Lung microvascular endothelial cell (primary cell): ENCODE results near the gene CDC26. TPM values are rescaled to one million over a fixed set of nuclear protein-coding genes. Genes with fewer than 3 reads are reported as not detected.
"Not testable (repeated sequence)": the region's sequence is repeated elsewhere in the genome, so short reads cannot be mapped to it uniquely, and the experiment has no call there.

Experiments used
- DNase-seq, 2 donors: peaks; one replicate each; pipeline versions ENCODE4 v3.0.0 to v3.0.0-alpha.2; 2010; ENCODE audit warnings: low read depth in 2 of 2
- total RNA-seq: library from RNA; depleted of rRNA; stranded (reverse); fragments of >200 nt; gene quantifications from 2 replicates; pipeline ENCODE4 v1.2.1, GENCODE V29; 2014

CDC26 gene
- total RNA-seq, 1 donor from 2014 or later, result 33.7 TPM

DNA sequence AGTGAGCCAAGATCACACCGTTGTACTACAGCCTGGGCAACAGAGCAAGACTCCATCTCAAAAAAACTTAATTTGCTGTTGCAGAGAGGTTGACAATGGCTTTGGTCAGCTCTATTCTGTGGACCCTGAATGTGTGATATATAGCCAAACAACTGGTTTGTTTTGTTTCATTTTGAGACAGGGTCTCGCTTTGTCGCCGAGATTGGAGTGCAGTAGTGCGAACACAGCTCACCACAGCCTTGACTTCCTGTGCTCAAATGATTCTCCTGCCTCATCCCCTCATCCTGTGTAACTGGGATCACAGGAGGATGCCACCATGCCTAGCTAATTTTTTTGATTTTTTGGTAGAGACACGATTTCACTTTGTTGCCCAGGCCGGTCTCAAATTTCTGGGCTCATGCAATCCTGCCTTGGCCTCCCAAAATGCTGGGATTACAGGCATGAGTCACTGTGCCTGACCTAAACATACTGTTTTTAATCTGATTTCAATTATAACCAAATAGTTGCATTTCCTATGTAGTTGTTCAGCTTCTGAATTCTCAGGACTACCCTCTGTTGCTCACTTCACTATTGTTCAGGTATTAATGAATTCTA is 18.0 kb upstream of the CDC26 start:
- DNase-seq, result no peak

DNA sequence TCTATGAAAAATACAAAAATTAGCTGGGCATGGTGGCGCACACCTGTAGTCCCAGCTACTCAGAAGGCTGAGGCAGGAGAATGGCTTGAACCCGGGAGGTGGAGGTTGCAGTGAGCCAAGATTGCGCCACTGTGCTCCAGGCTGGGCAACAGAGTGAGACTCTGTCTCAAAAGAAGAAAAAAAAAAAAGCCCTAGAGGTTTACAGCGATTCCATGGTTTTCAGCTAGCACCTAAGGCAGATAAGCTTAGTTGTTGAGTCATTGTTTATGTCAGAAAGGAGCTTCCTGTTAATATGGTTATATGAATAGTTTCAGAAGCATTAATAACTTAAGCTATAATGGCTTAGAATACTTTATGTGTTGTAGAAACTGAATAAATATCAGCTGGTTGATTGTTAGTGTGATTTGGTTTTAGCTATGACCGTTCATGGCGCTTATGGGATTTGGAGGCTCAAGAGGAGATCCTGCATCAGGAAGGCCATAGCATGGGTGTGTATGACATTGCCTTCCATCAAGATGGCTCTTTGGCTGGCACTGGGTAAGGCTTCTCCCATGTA is 14.8 kb upstream of the CDC26 start:
- DNase-seq, result peak in 1 of 2 donors; percentile 44

DNA sequence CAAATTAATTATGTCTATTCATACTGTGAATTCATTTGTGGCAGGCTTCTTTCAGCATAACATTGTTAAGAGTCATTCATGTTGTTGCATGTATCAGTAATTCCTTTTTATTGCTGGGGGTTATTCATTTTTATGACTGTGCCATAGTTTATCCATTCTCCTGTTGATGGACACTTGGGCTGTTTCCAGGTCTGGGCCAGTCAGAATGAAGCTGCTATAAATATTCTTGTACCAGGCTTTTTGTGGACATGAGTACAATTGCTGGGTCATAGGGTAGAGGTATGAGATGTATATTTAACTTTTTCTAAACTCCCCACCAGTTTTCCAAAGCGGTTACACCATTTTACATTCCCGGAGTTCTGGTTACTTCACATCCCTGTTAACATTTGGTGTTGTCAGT is 13.7 kb upstream of the CDC26 start:
- peak in 1 of 2 donors; percentile 43 for DNase-seq

DNA sequence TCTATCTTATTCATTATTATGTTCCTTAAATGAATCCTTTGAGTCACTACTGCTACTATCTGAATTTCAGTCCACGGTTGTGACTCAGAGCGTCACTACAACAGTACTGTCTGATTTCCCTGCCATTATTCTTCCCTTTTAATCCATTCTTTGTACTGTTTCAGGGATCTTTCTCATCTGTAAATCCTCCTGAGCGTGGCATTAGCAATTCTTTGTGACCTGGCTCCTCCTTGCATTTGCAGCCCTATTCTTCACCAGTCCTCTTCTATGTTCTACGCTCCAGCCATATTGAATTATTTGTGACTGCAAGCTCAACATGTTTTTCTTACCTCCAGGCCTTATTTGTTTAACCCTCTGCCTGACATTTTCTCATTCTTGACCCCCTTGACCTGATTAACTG is 6.0 kb upstream of the CDC26 start:
- DNase-seq, result no peak

DNA sequence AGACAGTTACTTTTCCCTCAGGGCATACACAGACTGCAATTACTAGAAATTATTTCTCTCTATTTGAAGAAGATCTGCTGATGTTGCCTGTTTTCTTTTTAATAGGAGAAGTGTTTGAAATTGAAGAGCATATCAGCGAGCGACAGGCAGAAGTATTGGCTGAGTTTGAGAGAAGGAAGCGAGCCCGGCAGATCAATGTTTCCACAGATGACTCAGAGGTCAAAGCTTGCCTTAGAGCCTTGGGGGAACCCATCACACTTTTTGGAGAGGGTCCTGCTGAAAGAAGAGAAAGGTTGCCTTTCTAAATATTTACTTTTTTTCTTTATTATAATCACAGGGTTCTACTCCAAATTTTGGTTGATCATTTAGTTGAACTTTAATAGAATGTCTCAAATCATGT is 3.5 kb upstream of the CDC26 start:
- no peak for DNase-seq

DNA sequence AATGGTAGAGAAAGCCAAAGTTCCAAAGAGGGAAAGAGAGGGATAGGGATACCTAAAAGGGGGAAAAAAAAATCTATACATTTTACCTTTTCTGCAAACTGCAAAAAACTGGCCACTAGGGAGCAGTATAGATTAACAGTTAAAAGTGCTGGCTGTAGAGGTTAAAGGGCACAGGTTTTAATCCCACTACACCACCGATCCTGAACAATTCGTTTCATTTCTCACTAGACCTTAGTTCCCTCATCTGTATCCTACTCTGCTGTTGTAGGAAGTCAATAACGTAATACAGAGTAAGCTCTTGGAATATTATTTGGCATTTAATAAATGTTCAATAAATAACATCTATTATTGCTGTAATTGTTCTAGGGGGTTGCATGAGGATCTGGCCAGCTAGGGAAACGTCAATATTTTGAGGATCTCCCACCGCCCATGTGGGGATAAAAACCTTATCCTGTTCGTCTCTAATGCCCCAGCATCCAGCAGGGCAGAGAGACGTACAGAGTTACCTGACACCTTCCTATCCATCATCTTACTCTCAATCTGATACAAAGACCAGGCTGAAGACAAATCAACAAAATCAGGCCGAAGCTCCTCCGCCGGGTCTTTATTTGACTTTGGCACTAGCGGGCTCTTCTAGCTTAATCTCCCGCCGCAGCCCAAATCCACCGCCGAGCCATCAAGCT is 757 bp downstream of the CDC26 start:
- peak; percentile 72 to 82 for DNase-seq

DNA sequence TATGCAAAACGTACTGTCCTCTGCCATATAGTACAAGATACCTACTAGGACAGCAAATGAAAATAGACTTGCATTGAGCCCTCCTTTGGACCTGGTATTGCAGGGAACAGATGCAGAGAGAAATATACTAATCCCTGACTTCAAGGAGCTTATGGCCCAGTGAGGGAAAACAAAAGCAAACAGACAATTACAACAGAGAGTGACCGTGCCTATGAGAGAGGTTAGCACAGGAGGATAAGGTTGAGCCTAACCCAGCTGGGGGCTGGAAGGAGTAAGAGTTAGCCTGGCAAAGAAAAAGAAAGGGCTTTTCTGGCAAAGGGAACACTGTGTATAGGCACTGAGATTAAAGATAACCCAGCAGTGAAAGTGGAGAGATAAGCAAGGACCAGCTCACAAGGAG is 5.5 kb downstream of the CDC26 start:
- no peak for DNase-seq

DNA sequence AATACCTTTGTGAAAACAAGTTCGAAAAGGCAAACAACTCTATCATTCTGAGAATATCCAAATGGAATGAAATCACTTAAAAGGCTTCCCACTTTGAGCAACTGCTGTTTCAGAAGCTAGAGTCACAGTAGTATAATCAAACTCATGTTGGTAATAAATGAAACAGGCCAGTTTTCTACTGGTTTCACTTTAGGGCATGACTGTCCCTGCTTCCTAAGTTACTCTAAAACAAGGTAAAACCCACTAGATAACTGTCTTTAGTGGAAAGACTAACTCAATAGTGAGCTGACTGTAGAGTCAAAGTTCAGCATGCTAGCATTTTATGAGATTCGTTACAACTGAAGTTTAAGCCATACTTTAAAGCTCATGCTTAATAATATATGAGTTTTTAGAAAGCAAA is 6.0 kb downstream of the CDC26 start:
- DNase-seq, result no peak

DNA sequence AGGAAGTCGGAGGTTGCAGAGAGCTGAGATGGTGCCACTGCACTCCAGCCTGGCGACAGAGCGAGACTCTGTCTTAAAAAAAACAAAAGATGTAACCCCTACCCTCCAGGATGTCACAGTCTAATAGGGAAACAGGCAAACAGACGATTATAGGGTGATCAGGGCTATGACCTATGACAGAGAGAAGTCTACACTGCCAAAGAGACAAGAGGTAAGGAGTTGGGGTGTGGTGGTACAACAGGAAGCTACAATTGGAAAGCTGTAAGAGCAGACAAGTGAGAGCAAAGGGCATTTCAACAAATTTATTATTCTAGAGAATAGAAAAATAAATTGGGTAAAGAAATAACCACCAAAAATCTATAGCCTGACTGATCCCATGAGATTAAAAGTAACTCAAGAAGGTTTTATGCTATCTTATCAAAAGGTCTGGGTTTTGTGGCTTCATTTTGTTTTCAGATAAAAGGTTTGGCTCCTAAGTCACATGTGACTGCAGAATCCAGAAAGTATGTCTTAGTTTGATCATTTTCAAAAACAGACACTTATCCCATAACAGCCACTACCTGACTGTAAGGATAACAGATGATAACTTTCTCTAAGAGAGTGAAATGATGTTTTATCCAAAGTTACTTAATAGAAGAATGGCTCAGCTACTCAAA is 7.3 kb downstream of the CDC26 start:
- no peak for DNase-seq

DNA sequence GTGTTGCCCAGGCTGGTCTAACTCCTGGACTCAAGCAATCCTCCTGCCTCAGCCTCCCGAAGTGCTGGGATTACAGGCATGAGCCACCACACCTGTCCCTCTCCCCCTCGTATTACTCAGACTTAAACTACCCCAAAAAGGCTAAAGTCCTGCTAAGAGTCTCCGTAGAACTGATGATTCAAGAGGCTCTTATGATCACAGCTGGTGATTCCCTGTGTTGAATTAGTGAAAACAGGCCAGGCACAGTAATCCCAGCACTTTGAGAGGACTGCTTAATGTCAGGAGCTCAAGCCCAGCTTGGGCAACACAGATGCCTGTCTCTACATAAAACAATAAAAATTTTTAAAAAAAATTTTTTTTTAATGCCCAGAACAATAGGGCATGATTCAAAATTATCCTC is 9.2 kb downstream of the CDC26 start:
- DNase-seq, result no peak

DNA sequence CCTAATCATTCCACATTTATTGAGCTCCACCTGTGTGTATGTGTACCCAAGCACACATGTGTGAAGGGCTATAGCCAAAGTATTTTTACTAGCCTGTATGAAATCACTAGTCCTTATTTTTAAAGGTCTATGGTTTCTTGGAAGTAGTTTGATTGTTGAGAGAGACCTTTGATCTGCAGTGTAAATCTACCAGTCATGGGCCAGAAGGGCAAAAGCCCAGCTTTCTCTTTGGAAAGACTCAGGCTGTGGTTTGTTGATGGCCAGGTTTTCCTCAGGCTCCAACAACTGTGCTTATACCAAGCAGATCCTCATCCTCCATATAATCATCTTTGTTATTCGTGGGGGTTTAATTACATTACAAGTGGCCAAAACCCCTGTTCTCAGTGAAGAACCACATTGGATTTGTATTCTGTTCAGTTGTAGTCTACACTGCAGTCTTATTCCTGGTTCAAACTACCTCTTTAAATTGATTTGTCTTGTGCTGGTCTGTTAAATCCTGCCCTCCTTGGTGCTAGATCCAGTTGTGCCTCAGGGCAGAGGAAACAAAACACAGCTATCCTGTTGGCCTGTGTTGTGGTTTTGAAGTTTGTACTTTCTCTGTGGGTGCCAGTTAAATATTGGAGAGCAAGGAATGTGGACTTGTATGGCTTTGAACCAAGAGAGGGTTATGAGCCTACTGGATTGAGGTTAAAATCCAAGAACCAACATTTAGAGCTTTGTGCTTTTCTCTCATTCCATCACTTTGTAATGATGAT is 13.3 kb downstream of the CDC26 start:
- DNase-seq, result no peak

DNA sequence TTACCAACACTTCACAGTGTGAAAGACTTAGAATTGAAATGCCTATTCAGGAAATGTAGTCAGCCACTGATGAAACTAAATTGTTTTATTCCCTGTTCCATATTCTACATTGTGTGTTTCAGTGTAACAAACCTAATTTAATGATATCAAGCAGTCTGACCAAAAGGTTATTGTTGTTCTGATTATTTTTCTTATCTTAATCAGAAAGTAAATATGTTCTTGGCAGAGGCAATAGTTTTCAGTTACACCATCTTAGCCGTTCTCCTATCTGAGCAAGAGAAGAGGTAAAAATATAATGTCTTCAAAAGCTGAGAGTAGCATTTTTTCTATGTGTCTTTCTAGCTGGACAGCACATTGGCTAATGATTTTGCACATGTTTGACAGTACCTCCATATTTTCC is 17.1 kb downstream of the CDC26 start:
- DNase-seq, result no peak

DNA sequence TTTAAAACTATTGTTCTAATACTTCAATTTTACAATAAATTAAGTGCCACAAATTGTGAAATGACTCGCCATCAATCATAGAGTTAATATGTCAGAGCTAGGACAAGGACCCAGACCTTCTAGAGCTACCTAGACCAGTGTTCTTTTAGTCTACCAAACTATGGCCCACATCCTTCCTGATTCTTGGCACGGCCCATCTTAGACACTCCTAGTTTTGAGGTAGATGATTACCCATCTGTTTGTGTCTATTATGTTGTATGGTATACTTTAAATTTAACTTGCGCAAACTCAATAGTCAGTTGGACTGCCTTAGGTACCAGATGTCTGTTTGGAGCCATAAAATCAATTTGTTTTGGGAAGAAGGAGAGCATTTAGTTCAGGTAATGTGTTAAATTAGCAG is 17.5 kb downstream of the CDC26 start:
- DNase-seq, result no peak

DNA sequence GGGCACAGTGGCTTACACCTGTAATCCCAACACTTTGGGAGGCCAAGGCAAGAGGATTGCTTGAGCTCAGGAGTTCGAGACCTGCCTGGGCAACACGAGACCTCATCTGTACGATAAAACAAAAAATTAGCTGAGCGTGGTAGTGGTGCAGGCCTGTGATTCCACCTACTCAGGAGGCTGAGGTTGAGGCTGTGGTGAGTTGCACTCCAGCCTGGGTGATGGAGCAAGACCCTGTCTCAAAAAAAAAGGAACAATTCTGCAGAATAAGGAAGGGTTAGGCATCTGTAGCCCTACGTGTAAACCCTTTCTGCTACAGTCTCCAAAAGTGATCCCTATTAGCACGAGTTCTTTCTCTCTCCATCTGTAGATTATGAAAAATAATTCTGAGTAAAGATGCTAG is 19.9 kb downstream of the CDC26 start:
- DNase-seq, result no peak

DNA sequence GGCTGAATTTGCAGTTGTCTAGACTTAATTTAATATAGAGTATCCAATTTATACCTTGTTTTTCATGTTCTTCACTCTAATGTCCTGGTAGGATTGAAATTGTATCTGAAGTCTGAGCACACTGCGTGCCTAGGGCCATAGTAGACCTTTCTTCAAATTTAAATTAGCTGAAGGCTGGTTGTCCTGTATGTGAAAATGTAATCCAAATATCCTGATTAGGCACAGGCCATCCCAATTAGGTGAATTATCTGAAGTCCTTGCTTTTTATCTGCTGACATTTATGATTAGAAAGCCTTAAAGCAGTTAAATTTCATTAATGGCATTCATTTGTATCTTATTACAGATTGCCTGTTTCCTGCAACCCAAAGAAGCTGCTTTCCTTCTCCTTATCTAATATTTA is 20.4 kb downstream of the CDC26 start:
- no peak for DNase-seq

DNA sequence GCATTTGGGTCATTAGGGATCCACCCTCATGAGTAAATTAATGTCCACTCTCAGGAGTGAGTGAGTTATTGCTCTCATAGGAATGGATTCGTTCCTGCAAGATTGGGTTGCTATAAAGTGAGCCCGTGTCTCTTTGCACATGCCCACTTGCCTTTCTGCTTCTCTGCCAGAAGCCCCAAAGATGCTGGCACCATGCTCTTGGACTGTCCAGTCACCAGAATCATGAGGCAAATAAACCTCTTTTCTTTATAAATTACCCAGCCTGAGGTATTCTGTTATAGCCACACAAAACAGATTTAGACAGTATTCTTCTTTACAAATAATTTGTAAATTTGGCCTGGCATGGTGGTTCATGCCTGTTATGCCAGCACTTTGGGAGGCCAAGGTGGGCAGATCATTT is 24.6 kb downstream of the CDC26 start:
- DNase-seq, result no peak

DNA sequence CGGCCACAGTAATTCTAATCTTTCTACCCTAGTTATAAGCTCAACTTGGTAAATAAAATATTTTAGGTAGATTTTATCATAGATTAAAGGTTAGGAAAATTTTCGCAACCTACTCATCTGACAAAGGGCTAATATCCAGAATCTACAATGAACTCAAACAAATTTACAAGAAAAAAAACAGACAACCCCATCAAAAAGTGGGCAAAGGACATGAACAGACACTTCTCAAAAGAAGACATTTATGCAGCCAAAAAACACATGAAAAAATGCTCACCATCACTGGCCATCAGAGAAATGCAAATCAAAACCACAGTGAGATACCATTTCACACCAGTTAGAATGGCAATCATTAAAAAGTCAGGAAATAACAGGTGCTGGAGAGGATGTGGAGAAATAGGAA is 25.7 kb downstream of the CDC26 start:
- DNase-seq, result not testable (repeated sequence)

DNA sequence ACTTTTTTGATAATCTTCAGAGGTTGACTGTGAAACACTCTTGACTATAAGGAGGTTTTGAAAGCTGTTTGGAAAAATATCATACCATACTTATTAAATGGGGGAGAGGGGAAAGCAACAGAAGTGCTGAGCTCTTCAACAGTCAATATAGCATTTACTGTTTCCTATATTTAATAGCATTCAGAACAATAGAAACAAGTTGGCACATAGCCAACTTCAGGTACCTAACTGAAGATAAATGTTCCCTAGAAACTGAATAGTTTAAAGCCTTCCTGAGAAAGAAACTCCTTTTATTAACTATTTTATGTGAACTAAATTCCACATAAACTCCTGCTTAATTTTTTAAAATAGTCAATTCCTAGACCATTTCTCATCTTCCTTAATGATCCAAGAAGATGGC is 27.7 kb downstream of the CDC26 start:
- peak; percentile 12 to 59 for DNase-seq

DNA sequence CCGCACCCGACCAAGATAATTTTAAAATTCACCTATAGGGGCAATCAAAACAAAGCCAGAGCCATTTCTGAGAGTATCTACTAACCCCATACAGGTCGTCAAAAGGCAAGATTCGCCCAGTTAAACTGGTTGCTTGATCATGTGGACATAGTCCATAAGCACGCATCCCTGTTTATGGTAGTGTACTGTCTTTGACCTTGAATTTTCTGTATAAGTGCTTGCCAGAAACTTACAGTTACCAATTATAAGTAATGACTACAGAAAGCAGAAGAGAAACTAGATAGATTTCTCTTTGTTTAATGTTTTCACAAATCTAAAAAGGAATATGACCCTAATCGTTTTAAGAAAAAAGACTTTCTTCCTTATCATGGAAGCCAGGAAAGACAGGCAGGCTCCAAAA is 28.4 kb downstream of the CDC26 start:
- DNase-seq, result no peak

DNA sequence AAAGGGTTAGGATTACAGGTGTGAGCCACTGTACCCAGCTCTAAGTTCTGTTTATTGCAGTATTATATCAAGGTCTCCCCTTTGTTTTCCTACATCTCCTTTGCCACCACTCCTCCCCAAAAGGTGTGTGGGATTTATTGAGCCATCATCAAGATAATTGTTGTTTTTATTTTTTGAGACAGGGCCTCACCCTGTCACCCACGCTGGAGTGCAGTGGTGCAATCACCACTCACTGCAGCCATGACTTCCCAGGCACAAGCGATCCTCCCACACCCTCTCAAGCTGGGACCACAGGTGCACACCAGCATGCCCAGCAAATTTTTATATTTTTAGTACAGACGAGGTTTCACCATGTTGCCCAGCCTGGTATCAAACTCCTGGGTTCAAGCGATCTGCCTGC is 29.5 kb downstream of the CDC26 start:
- no peak for DNase-seq

DNA sequence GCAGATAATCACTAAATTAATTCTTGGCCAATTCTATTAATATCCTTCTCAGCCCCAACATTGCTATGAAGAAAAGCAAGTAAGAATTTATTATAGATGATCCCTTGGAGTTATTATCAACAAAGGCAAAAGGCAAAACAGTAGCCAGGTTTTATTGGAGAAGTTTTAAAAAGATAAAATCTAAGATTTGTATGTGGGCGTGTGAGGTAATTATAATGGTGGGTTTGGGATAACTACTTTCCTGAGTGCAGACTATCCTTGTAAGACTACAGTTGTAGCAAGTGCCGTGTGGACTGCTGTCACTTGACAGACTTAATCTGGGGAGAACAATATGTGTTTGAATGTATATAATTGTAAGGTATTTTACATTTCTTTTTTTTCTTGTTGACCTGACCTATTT is 30.8 kb downstream of the CDC26 start:
- DNase-seq, result no peak

DNA sequence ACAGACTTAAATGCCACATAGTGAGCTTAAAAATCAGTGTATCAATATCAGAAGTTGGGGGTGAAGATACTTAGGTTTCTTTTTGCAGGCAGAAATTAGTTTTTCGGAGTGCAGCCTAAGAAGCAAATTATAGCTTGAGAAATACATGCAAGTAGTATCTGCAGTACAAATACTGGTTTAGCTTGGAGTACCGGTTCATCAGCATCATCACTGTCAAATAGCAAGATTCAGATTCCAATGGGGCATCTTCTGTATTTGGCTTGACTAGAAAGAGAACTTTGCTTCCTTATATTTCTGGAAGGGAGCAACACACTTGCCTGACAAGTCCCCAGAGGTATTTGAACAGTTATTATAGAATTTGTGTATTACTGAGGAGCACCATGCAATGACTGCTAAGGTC is 34.2 kb downstream of the CDC26 start:
- no peak for DNase-seq
